Stimulated activated CD4-positive, alpha-beta T cell treated with anti-CD3 and anti-CD28 coated beads, Interleukin-12 subunit alpha, Interleukin-12 subunit beta, amount 100 ng/mL, for 24 hours (primary cell): ENCODE measurements around the gene SUPT4H1.

ENCODE experiments used
- DNase-seq, 2 experiments: peaks; one replicate each; pipeline ENCODE4 v3.0.0-alpha.2; 2020; ENCODE audit warnings: low read depth in 2 of 2

The SUPT4H1 gene

GRCh38 chr17:58303971-58304749 is 47.8 kb downstream of the SUPT4H1 start:
- peak; percentile 33 to 43 for DNase-seq

GRCh38 chr17:58302919-58303585 is 48.9 kb downstream of the SUPT4H1 start:
- no peak for DNase-seq

DNA sequence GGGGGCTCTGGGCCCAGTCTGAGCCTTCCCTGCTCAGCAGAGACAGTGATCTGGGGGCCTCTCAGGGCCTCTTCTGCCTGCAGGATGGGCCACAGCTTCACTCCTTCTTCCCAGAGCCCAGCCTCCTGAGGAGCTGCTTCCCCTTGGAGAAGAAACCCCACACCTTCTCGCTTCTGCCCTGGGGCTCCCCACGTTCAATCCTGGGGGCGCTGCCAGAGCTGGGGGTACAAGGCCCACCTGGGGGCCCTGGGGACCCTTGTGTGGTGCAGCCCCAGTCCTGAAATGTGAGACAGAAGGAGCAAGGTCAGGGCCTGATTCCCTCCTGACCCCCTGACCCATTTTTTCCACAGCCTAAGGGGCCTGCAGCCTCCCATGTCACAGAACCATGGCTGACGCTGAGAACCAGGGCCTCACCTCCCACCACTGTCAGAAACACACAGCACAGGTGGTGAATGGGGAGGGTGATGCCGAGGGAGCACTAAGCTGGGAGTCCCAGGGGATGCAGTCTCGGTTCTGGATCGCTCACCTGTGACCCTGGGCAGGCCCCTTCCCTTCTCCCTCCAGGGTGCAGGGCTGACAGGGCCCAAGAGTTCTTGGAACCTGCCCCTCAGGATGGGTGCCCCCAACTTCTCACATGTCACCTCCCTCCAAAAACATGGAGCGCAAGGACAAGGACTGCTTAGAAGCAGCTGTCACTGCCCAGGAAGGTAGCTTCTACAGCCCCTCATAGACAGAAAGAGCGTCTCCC is 49.7 kb downstream of the SUPT4H1 start:
- DNase-seq = no peak

GRCh38 chr17:58301504-58302150 is 50.4 kb downstream of the SUPT4H1 start:
- DNase-seq = no peak

DNA sequence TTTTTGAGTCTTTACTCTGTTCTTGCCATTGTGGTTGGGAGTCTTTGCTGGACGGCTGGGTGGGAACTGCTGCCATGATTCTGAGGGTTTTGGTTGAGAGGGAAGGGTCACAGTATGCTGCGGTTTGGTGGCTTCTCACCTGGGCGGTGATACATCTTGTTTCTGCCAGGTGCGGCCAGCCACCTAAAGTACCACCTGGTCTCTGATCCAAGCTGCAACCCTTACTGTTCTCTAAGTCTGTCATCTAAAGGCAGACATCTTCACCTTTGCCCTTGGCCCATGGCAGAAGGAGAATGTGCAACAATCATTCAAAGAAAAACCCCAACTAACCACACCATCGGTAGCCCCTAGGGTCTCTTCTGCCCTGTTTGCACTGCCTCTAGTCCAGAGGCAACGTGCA is 51.7 kb downstream of the SUPT4H1 start:
- no peak for DNase-seq
